Keratinocyte (primary cell): ENCODE results near the gene MYH10.

Experiments
- EZH2 ChIP-seq: IDR thresholded peaks from one replicate; pipeline ENCODE4 v1.6.1; 2012; ENCODE audit warnings: inconsistent platforms, mild to moderate bottlenecking, low read length, moderate library complexity
- TF ChIP-seq, protein P1 (sequence below), 3 experiments: IDR thresholded peaks in 1 of 3; conservative IDR thresholded peaks in 1 of 3; optimal IDR thresholded peaks in 1 of 3; 2 replicates in 2 of 3; 3 replicates in 1 of 3; pipeline versions ENCODE3 to v1.5.1; 2011; ENCODE audit warnings: low read length in 3 of 3, mild to moderate bottlenecking in 3 of 3, moderate library complexity in 2 of 3, control low read depth in 1 of 3, inconsistent platforms in 1 of 3; ENCODE audit not compliant: insufficient read depth in 2 of 3; ENCODE audit errors: extremely low read depth in 1 of 3

DNA sequence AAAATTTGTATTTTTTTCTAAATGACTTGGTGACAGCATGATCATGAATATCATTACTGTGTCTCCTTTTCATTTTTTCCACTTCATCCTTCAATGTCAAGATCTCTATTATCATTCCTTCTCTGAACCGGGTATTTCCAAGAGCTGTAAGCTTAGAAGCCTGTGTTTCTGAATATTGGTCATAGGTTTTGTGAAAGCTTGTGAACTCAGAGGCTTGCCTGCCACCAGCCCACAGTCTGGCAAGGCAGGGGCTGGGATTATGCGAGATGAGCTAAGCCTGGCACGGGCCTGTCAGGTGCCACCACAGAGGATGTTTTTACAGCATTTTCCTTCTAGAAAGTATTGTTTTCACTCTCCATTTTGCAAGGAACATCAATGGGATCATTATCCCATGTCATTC is 92.8 kb downstream of the MYH10 start:
- TF ChIP-seq, protein P1, sequence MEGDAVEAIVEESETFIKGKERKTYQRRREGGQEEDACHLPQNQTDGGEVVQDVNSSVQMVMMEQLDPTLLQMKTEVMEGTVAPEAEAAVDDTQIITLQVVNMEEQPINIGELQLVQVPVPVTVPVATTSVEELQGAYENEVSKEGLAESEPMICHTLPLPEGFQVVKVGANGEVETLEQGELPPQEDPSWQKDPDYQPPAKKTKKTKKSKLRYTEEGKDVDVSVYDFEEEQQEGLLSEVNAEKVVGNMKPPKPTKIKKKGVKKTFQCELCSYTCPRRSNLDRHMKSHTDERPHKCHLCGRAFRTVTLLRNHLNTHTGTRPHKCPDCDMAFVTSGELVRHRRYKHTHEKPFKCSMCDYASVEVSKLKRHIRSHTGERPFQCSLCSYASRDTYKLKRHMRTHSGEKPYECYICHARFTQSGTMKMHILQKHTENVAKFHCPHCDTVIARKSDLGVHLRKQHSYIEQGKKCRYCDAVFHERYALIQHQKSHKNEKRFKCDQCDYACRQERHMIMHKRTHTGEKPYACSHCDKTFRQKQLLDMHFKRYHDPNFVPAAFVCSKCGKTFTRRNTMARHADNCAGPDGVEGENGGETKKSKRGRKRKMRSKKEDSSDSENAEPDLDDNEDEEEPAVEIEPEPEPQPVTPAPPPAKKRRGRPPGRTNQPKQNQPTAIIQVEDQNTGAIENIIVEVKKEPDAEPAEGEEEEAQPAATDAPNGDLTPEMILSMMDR (optimal IDR thresholded peaks at IDR 0.05 in 1 of 3, IDR thresholded peaks at IDR 0.05 in 1 of 3, conservative IDR thresholded peaks at IDR 0.05 in 1 of 3; ENCODE audit: extremely low read depth in 1 of 3, insufficient read depth in 2 of 3, low read length in 3 of 3), result no peak
- no peak for TF ChIP-seq EZH2
